WTC11 (cell line): ENCODE measurements around the gene RPL18. TPM values are rescaled to one million over a fixed set of nuclear protein-coding genes. Genes with fewer than 3 reads are reported as not detected.
A peak's percentile ranks its signal among the peaks of the same experiment; 100 is the strongest.

Experiments
- ATF1 ChIP-seq: sonication (generic); formaldehyde crosslinking; IDR thresholded peaks from 2 replicates; pipeline ENCODE4 v1.8.1; 2023; ENCODE audit warnings: mild to moderate bottlenecking, moderate library complexity, missing genetic modification reagents
- CREB1 ChIP-seq: sonication (generic); formaldehyde crosslinking; IDR thresholded peaks from 2 replicates; pipeline ENCODE4 v1.8.0; 2023; ENCODE audit warnings: mild to moderate bottlenecking, missing genetic modification reagents
- CREM ChIP-seq: sonication (generic); formaldehyde crosslinking; IDR thresholded peaks from 2 replicates; pipeline ENCODE4 v1.8.1; 2022; ENCODE audit warnings: mild to moderate bottlenecking, missing genetic modification reagents, moderate library complexity
- FOXK1 ChIP-seq: sonication (generic); formaldehyde crosslinking; IDR thresholded peaks from 2 replicates; pipeline ENCODE4 v1.8.0; 2022; ENCODE audit warnings: mild to moderate bottlenecking, moderate library complexity, missing genetic modification reagents
- MYBL2 ChIP-seq: sonication (generic); formaldehyde crosslinking; IDR thresholded peaks from 2 replicates; pipeline ENCODE4 v1.8.1; 2023; ENCODE audit warnings: mild to moderate bottlenecking, moderate library complexity, missing genetic modification reagents
- TCF7 ChIP-seq: sonication (generic); formaldehyde crosslinking; IDR thresholded peaks from 2 replicates; pipeline ENCODE4 v1.8.0; 2022; ENCODE audit warnings: mild to moderate bottlenecking, low read depth, missing genetic modification reagents, moderate library complexity
- ZNF121 ChIP-seq: sonication (generic); formaldehyde crosslinking; IDR thresholded peaks from 2 replicates; pipeline ENCODE4 v1.8.0; 2023; ENCODE audit warnings: missing genetic modification reagents
- total RNA-seq: library from RNA; stranded (reverse); gene quantifications from 3 replicates; pipeline ENCODE4 v1.2.3, GENCODE V29; 2021
- TF ChIP-seq, protein P1 (sequence below): fragments of 250-450 bp; sonication (Bioruptor Pico); IDR thresholded peaks from 2 replicates; pipeline ENCODE4 v2.1.2; 2022; ENCODE audit warnings: mild to moderate bottlenecking, moderate library complexity
- TF ChIP-seq, protein P2 (sequence below): sonication (generic); formaldehyde crosslinking; IDR thresholded peaks from 2 replicates; pipeline ENCODE4 v1.8.0; 2022; ENCODE audit warnings: mild to moderate bottlenecking, missing genetic modification reagents
- TF ChIP-seq, protein P3 (sequence below): sonication (generic); formaldehyde crosslinking; IDR thresholded peaks from 2 replicates; pipeline ENCODE4 v1.8.0; 2023; ENCODE audit warnings: missing genetic modification reagents
- TF ChIP-seq, protein P4 (sequence below): sonication (generic); formaldehyde crosslinking; IDR thresholded peaks from 2 replicates; pipeline ENCODE4 v1.8.0; 2023; ENCODE audit warnings: mild to moderate bottlenecking, missing genetic modification reagents
- TF ChIP-seq, protein P5 (sequence below): sonication (generic); formaldehyde crosslinking; IDR thresholded peaks from 2 replicates; pipeline ENCODE4 v1.8.1; 2023; ENCODE audit warnings: mild to moderate bottlenecking, missing genetic modification reagents
- TF ChIP-seq, protein P6 (sequence below): fragments of 250-450 bp; sonication (Bioruptor Pico); IDR thresholded peaks from 2 replicates; pipeline ENCODE4 v1.9.0; 2021; ENCODE audit warnings: mild to moderate bottlenecking
- TF ChIP-seq, protein P7 (sequence below): sonication (generic); formaldehyde crosslinking; IDR thresholded peaks from 2 replicates; pipeline ENCODE4 v1.8.0; 2022; ENCODE audit warnings: mild to moderate bottlenecking, missing genetic modification reagents
- TF ChIP-seq, protein P8 (sequence below): sonication (generic); formaldehyde crosslinking; IDR thresholded peaks from 2 replicates; pipeline ENCODE4 v1.8.1; 2023; ENCODE audit warnings: mild to moderate bottlenecking, missing genetic modification reagents, moderate library complexity
- TF ChIP-seq, protein P9 (sequence below): sonication (generic); formaldehyde crosslinking; conservative IDR thresholded peaks from 2 replicates; pipeline ENCODE4 v1.8.1; 2023; ENCODE audit warnings: mild to moderate bottlenecking, low read depth, missing genetic modification reagents, moderate library complexity
- TF ChIP-seq, protein P10 (sequence below): fragments of 250-450 bp; sonication (Bioruptor Pico); conservative IDR thresholded peaks from 2 replicates; pipeline ENCODE4 v1.9.0; 2021; ENCODE audit warnings: mild to moderate bottlenecking

Gene RPL18
- total RNA-seq, 1 experiment from 2014 or later = 1,712 TPM

DNA sequence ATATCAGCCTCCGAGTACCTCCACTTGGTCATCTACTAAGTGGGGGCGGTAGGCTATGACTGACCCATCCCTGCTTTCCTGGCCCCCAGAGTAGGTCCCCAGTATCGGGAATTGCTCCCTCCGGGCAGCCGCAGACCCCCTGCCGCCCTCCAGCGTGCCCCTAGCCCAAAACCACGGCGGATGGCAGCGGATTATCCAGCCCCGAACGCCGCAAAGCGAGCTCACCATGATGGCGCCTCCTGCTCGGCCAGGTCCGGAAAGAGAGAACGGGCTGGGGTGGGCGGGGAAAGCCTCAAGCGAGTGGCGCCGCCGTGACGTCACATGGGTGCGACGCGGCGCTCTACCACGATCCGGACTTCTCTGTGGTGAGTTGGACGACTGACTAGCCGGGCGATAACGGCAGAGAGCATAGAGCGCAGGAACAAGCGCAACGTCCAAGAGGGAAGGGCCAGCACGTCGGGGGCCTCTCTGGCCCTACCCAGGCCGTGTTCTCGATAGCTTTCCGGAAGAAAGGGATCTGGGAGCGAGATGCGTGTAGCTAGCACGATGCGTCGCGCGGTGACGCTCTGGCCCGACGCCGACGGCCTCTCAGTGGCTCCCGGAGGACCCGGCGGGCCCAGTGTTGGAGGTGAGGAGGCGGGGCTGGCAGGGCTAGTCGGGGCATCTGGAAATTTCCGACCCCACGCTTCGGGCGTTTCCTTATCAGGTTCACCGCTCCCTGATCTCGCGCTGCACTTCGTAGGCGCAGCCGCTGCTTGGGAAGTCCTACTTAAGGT lies at the start of gene RPL18, which contains the start of gene SPHK2 (continued):
- TF ChIP-seq, protein P1, sequence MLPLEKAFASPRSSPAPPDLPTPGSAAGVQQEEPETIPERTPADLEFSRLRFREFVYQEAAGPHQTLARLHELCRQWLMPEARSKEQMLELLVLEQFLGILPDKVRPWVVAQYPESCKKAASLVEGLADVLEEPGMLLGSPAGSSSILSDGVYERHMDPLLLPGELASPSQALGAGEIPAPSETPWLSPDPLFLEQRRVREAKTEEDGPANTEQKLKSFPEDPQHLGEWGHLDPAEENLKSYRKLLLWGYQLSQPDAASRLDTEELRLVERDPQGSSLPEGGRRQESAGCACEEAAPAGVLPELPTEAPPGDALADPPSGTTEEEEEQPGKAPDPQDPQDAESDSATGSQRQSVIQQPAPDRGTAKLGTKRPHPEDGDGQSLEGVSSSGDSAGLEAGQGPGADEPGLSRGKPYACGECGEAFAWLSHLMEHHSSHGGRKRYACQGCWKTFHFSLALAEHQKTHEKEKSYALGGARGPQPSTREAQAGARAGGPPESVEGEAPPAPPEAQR (CRISPR knock-in tag) = no peak
- TF ChIP-seq ATF1 (peak; percentile 86), ZNF121 (CRISPR knock-in tag) (0 out of 2 replicates have a peak, but pooled peaks have one; percentile 48), MYBL2 (CRISPR knock-in tag) (peak; percentile 78; the same call in 1 of the 2 replicates), CREM (peak; percentile 100), FOXK1 (CRISPR knock-in tag) (peak; percentile 97), CREB1 (CRISPR knock-in tag) (peak; percentile 90), TCF7 (no peak)
- TF ChIP-seq, protein P2, sequence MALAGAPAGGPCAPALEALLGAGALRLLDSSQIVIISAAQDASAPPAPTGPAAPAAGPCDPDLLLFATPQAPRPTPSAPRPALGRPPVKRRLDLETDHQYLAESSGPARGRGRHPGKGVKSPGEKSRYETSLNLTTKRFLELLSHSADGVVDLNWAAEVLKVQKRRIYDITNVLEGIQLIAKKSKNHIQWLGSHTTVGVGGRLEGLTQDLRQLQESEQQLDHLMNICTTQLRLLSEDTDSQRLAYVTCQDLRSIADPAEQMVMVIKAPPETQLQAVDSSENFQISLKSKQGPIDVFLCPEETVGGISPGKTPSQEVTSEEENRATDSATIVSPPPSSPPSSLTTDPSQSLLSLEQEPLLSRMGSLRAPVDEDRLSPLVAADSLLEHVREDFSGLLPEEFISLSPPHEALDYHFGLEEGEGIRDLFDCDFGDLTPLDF (CRISPR knock-in tag) = no peak
- TF ChIP-seq, protein P3, sequence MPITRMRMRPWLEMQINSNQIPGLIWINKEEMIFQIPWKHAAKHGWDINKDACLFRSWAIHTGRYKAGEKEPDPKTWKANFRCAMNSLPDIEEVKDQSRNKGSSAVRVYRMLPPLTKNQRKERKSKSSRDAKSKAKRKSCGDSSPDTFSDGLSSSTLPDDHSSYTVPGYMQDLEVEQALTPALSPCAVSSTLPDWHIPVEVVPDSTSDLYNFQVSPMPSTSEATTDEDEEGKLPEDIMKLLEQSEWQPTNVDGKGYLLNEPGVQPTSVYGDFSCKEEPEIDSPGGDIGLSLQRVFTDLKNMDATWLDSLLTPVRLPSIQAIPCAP = no peak
- TF ChIP-seq, protein P4, sequence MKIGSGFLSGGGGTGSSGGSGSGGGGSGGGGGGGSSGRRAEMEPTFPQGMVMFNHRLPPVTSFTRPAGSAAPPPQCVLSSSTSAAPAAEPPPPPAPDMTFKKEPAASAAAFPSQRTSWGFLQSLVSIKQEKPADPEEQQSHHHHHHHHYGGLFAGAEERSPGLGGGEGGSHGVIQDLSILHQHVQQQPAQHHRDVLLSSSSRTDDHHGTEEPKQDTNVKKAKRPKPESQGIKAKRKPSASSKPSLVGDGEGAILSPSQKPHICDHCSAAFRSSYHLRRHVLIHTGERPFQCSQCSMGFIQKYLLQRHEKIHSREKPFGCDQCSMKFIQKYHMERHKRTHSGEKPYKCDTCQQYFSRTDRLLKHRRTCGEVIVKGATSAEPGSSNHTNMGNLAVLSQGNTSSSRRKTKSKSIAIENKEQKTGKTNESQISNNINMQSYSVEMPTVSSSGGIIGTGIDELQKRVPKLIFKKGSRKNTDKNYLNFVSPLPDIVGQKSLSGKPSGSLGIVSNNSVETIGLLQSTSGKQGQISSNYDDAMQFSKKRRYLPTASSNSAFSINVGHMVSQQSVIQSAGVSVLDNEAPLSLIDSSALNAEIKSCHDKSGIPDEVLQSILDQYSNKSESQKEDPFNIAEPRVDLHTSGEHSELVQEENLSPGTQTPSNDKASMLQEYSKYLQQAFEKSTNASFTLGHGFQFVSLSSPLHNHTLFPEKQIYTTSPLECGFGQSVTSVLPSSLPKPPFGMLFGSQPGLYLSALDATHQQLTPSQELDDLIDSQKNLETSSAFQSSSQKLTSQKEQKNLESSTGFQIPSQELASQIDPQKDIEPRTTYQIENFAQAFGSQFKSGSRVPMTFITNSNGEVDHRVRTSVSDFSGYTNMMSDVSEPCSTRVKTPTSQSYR (CRISPR knock-in tag) = peak; percentile 65; the same call in 1 of the 2 replicates
- TF ChIP-seq, protein P5, sequence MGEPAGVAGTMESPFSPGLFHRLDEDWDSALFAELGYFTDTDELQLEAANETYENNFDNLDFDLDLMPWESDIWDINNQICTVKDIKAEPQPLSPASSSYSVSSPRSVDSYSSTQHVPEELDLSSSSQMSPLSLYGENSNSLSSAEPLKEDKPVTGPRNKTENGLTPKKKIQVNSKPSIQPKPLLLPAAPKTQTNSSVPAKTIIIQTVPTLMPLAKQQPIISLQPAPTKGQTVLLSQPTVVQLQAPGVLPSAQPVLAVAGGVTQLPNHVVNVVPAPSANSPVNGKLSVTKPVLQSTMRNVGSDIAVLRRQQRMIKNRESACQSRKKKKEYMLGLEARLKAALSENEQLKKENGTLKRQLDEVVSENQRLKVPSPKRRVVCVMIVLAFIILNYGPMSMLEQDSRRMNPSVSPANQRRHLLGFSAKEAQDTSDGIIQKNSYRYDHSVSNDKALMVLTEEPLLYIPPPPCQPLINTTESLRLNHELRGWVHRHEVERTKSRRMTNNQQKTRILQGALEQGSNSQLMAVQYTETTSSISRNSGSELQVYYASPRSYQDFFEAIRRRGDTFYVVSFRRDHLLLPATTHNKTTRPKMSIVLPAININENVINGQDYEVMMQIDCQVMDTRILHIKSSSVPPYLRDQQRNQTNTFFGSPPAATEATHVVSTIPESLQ (CRISPR knock-in tag) = no peak
- TF ChIP-seq, protein P6, sequence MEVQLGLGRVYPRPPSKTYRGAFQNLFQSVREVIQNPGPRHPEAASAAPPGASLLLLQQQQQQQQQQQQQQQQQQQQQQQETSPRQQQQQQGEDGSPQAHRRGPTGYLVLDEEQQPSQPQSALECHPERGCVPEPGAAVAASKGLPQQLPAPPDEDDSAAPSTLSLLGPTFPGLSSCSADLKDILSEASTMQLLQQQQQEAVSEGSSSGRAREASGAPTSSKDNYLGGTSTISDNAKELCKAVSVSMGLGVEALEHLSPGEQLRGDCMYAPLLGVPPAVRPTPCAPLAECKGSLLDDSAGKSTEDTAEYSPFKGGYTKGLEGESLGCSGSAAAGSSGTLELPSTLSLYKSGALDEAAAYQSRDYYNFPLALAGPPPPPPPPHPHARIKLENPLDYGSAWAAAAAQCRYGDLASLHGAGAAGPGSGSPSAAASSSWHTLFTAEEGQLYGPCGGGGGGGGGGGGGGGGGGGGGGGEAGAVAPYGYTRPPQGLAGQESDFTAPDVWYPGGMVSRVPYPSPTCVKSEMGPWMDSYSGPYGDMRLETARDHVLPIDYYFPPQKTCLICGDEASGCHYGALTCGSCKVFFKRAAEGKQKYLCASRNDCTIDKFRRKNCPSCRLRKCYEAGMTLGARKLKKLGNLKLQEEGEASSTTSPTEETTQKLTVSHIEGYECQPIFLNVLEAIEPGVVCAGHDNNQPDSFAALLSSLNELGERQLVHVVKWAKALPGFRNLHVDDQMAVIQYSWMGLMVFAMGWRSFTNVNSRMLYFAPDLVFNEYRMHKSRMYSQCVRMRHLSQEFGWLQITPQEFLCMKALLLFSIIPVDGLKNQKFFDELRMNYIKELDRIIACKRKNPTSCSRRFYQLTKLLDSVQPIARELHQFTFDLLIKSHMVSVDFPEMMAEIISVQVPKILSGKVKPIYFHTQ (CRISPR knock-in tag) = no peak
- TF ChIP-seq, protein P7, sequence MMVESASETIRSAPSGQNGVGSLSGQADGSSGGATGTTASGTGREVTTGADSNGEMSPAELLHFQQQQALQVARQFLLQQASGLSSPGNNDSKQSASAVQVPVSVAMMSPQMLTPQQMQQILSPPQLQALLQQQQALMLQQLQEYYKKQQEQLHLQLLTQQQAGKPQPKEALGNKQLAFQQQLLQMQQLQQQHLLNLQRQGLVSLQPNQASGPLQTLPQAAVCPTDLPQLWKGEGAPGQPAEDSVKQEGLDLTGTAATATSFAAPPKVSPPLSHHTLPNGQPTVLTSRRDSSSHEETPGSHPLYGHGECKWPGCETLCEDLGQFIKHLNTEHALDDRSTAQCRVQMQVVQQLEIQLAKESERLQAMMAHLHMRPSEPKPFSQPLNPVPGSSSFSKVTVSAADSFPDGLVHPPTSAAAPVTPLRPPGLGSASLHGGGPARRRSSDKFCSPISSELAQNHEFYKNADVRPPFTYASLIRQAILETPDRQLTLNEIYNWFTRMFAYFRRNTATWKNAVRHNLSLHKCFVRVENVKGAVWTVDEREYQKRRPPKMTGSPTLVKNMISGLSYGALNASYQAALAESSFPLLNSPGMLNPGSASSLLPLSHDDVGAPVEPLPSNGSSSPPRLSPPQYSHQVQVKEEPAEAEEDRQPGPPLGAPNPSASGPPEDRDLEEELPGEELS = peak; percentile 78; the same call in 1 of the 2 replicates
- TF ChIP-seq, protein P8, sequence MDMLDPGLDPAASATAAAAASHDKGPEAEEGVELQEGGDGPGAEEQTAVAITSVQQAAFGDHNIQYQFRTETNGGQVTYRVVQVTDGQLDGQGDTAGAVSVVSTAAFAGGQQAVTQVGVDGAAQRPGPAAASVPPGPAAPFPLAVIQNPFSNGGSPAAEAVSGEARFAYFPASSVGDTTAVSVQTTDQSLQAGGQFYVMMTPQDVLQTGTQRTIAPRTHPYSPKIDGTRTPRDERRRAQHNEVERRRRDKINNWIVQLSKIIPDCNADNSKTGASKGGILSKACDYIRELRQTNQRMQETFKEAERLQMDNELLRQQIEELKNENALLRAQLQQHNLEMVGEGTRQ (CRISPR knock-in tag) = peak; percentile 47
- TF ChIP-seq, protein P9, sequence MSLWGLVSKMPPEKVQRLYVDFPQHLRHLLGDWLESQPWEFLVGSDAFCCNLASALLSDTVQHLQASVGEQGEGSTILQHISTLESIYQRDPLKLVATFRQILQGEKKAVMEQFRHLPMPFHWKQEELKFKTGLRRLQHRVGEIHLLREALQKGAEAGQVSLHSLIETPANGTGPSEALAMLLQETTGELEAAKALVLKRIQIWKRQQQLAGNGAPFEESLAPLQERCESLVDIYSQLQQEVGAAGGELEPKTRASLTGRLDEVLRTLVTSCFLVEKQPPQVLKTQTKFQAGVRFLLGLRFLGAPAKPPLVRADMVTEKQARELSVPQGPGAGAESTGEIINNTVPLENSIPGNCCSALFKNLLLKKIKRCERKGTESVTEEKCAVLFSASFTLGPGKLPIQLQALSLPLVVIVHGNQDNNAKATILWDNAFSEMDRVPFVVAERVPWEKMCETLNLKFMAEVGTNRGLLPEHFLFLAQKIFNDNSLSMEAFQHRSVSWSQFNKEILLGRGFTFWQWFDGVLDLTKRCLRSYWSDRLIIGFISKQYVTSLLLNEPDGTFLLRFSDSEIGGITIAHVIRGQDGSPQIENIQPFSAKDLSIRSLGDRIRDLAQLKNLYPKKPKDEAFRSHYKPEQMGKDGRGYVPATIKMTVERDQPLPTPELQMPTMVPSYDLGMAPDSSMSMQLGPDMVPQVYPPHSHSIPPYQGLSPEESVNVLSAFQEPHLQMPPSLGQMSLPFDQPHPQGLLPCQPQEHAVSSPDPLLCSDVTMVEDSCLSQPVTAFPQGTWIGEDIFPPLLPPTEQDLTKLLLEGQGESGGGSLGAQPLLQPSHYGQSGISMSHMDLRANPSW (CRISPR knock-in tag) = no peak
- TF ChIP-seq, protein P10, sequence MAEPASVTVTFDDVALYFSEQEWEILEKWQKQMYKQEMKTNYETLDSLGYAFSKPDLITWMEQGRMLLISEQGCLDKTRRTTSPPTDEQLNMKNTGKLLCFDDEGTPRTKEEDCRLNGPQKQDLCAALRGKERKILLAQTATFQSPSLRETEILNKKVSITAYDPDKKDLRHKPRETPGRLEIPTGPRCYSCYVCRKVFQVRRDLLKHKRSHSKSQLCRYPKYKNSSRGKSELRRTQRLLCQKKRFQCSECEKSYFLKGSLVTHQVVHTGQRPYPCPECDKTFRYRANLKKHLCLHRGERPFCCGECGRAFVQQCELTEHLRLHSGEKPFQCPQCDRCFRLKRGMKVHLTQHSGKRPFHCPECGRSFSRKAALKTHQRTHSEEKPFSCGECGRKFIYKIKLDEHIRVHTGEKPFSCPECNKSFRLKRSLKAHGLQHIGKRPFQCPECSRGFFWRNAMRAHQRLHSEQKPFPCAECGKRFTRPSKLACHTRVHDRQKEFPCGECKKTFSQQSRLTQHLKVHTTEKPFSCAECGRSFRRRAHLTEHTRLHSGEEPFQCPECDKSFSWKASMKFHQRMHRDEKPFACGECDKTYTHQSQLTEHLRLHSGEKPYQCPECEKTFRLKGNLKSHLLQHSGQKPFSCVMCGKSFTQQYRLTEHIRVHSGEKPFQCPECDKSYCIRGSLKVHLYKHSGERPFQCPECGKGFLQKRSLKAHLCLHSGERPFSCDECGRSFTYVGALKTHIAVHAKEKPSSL (CRISPR knock-in tag) = no peak
